Mammary epithelial cell (primary cell): ENCODE data around the gene NSUN7.

Experiments
- EZH2 ChIP-seq: IDR thresholded peaks from 2 replicates; pipeline ENCODE4 v1.6.1; 2012; ENCODE audit warnings: low read length, inconsistent platforms, borderline replicate concordance
- TF ChIP-seq, protein P1 (sequence below), 2 donors: IDR thresholded peaks in 1 of 2; conservative IDR thresholded peaks in 1 of 2; 2 replicates each; pipeline ENCODE4 v1.5.1; 2011 to 2012; ENCODE audit warnings: inconsistent platforms in 2 of 2, low read length in 2 of 2, mild to moderate bottlenecking in 2 of 2, control low read depth in 1 of 2, low read depth in 1 of 2; ENCODE audit not compliant: insufficient read depth in 1 of 2; ENCODE audit errors: extremely low read depth in 1 of 2

DNA sequence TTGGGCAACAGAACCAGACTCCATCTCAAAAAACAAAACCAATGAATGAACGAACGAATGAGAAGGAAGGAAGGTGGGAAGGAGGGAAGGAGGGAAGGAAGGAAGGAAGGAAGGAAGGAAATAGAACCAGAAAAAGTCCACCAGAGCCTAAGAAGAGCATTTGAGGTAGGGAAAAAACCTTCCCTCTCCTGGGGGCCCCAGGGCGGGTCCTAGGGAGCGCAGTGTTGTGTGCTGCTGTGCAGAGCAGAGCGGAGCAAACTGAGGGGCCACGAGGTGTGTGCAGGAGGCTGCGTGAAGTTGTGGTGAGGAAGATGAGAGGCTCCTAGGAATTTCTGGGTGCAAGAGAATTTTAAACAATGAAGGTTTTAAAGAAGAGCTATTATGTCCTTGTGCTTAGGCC is 16.0 kb upstream of the NSUN7 start:
- TF ChIP-seq, protein P1, sequence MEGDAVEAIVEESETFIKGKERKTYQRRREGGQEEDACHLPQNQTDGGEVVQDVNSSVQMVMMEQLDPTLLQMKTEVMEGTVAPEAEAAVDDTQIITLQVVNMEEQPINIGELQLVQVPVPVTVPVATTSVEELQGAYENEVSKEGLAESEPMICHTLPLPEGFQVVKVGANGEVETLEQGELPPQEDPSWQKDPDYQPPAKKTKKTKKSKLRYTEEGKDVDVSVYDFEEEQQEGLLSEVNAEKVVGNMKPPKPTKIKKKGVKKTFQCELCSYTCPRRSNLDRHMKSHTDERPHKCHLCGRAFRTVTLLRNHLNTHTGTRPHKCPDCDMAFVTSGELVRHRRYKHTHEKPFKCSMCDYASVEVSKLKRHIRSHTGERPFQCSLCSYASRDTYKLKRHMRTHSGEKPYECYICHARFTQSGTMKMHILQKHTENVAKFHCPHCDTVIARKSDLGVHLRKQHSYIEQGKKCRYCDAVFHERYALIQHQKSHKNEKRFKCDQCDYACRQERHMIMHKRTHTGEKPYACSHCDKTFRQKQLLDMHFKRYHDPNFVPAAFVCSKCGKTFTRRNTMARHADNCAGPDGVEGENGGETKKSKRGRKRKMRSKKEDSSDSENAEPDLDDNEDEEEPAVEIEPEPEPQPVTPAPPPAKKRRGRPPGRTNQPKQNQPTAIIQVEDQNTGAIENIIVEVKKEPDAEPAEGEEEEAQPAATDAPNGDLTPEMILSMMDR (conservative IDR thresholded peaks at IDR 0.05 in 1 of 2, IDR thresholded peaks at IDR 0.05 in 1 of 2; ENCODE audit: extremely low read depth in 1 of 2, insufficient read depth in 1 of 2, low read depth in 1 of 2, low read length in 2 of 2), result no peak
- TF ChIP-seq EZH2, result no peak
